GM19467 (cell line): Measurements from ENCODE around the gene HES6.
"Not testable (repeated sequence)": the region's sequence is repeated elsewhere in the genome, so short reads cannot be mapped to it uniquely, and the experiment has no call there.

Experiments used
- ATAC-seq: cut with Tn5 transposase; IDR thresholded peaks from one replicate; pipeline ENCODE4 v1.9.1; 2021; ENCODE audit warnings: mild to moderate bottlenecking, moderate library complexity; ENCODE audit not compliant: unreplicated experiment

HES6 gene

GRCh38 chr2:238274152-238274865 is 34.5 kb upstream of the HES6 start:
- ATAC-seq: no peak

GRCh38 chr2:238273433-238273832 is 33.6 kb upstream of the HES6 start:
- ATAC-seq: not testable (repeated sequence)

GRCh38 chr2:238272156-238272555 is 32.3 kb upstream of the HES6 start:
- ATAC-seq: no peak

GRCh38 chr2:238271686-238272085 is 31.8 kb upstream of the HES6 start:
- ATAC-seq: not testable (repeated sequence)

GRCh38 chr2:238271061-238271554 is 31.3 kb upstream of the HES6 start:
- no peak for ATAC-seq

- no peak for ATAC-seq
These were observed 30.8 kb upstream of the HES6 start for GRCh38 chr2:238270606-238271005.

GRCh38 chr2:238269741-238270140 is 29.9 kb upstream of the HES6 start:
- ATAC-seq: no peak

GRCh38 chr2:238267884-238268680 is 28.2 kb upstream of the HES6 start:
- no peak for ATAC-seq

- no peak for ATAC-seq
These were observed 27.5 kb upstream of the HES6 start for GRCh38 chr2:238267341-238267710.

GRCh38 chr2:238265605-238266004 is 25.8 kb upstream of the HES6 start:
- no peak for ATAC-seq

- no peak for ATAC-seq
These were observed 24.2 kb upstream of the HES6 start for GRCh38 chr2:238264072-238264460.

- ATAC-seq: no peak
These were observed 23.6 kb upstream of the HES6 start for GRCh38 chr2:238263204-238264071.

GRCh38 chr2:238262496-238263122 is 22.8 kb upstream of the HES6 start:
- ATAC-seq: no peak

GRCh38 chr2:238261718-238262375 is 22.0 kb upstream of the HES6 start:
- ATAC-seq: no peak

GRCh38 chr2:238260883-238261282 is 21.0 kb upstream of the HES6 start:
- no peak for ATAC-seq

- ATAC-seq: no peak
These were observed 19.5 kb upstream of the HES6 start for GRCh38 chr2:238259061-238260020.

GRCh38 chr2:238257786-238258700 is 18.2 kb upstream of the HES6 start:
- ATAC-seq: no peak

- ATAC-seq: no peak
These were observed 16.8 kb upstream of the HES6 start for GRCh38 chr2:238256594-238257104.
